Measurements from ENCODE around the gene CASS4.

The CASS4 gene

GRCh38 chr20:56447227-56447626 is 35.2 kb downstream of the CASS4 start:
- no peak for TF ChIP-seq MAX (IDR thresholded peaks at IDR 0.05)
- no peak for TF ChIP-seq CEBPB (IDR thresholded peaks at IDR 0.05)
- TF ChIP-seq NFIC (IDR thresholded peaks at IDR 0.05), result no peak
- TF ChIP-seq EP300 (IDR thresholded peaks at IDR 0.05; ENCODE audit: borderline replicate concordance), result no peak
- no peak for TF ChIP-seq ZBTB7A (IDR thresholded peaks at IDR 0.05; ENCODE audit: low read depth)
- TF ChIP-seq RAD21 (IDR thresholded peaks at IDR 0.05; ENCODE audit: low read depth), result no peak
- TF ChIP-seq REST (IDR thresholded peaks at IDR 0.05; ENCODE audit: low read depth), result no peak
- no peak for TF ChIP-seq TEAD4 (IDR thresholded peaks at IDR 0.05)
- no peak for TF ChIP-seq EGR1 (IDR thresholded peaks at IDR 0.05)

- TF ChIP-seq NFIC (IDR thresholded peaks at IDR 0.05) (no peak), CREB1 (IDR thresholded peaks at IDR 0.05; ENCODE audit: low read depth) (no peak), USF1 (IDR thresholded peaks at IDR 0.05) (no peak), ZBTB7A (IDR thresholded peaks at IDR 0.05; ENCODE audit: low read depth) (no peak), EGR1 (IDR thresholded peaks at IDR 0.05) (no peak), FOXM1 (IDR thresholded peaks at IDR 0.05; ENCODE audit: borderline replicate concordance, low read depth) (no peak), TEAD4 (IDR thresholded peaks at IDR 0.05) (no peak), YY1 (IDR thresholded peaks at IDR 0.05; ENCODE audit: low read depth) (no peak), RAD21 (IDR thresholded peaks at IDR 0.05; ENCODE audit: low read depth) (no peak), EP300 (IDR thresholded peaks at IDR 0.05; ENCODE audit: borderline replicate concordance) (no peak), TAF1 (IDR thresholded peaks at IDR 0.05; ENCODE audit: low read depth) (no peak), MAX (IDR thresholded peaks at IDR 0.05) (no peak), TCF12 (IDR thresholded peaks at IDR 0.05; ENCODE audit: low read depth) (no peak), CEBPB (IDR thresholded peaks at IDR 0.05) (no peak)
These were observed 37.4 kb downstream of the CASS4 start for GRCh38 chr20:56449459-56449858.

GRCh38 chr20:56451056-56451765 is 39.2 kb downstream of the CASS4 start:
- TF ChIP-seq FOXM1 (IDR thresholded peaks at IDR 0.05; ENCODE audit: borderline replicate concordance, low read depth), result no peak
- no peak for TF ChIP-seq MAX (IDR thresholded peaks at IDR 0.05)
- TF ChIP-seq TAF1 (IDR thresholded peaks at IDR 0.05; ENCODE audit: low read depth), result no peak
- TF ChIP-seq TEAD4 (IDR thresholded peaks at IDR 0.05), result no peak
- TF ChIP-seq EP300 (IDR thresholded peaks at IDR 0.05; ENCODE audit: borderline replicate concordance), result no peak
- TF ChIP-seq TCF12 (IDR thresholded peaks at IDR 0.05; ENCODE audit: low read depth), result no peak
- no peak for TF ChIP-seq CREB1 (IDR thresholded peaks at IDR 0.05; ENCODE audit: low read depth)
- no peak for TF ChIP-seq YY1 (IDR thresholded peaks at IDR 0.05; ENCODE audit: low read depth)
- TF ChIP-seq RAD21 (IDR thresholded peaks at IDR 0.05; ENCODE audit: low read depth), result no peak
- TF ChIP-seq USF1 (IDR thresholded peaks at IDR 0.05), result no peak
- TF ChIP-seq CEBPB (IDR thresholded peaks at IDR 0.05), result no peak
- TF ChIP-seq EGR1 (IDR thresholded peaks at IDR 0.05), result no peak
- no peak for TF ChIP-seq ZBTB7A (IDR thresholded peaks at IDR 0.05; ENCODE audit: low read depth)
- no peak for TF ChIP-seq NFIC (IDR thresholded peaks at IDR 0.05)
- no peak for TF ChIP-seq REST (IDR thresholded peaks at IDR 0.05; ENCODE audit: low read depth)

- TF ChIP-seq CEBPB (IDR thresholded peaks at IDR 0.05), result no peak
- no peak for TF ChIP-seq TAF1 (IDR thresholded peaks at IDR 0.05; ENCODE audit: low read depth)
- TF ChIP-seq EP300 (IDR thresholded peaks at IDR 0.05; ENCODE audit: borderline replicate concordance), result no peak
- TF ChIP-seq EGR1 (IDR thresholded peaks at IDR 0.05), result no peak
- TF ChIP-seq TCF12 (IDR thresholded peaks at IDR 0.05; ENCODE audit: low read depth), result no peak
- no peak for TF ChIP-seq NFIC (IDR thresholded peaks at IDR 0.05)
- TF ChIP-seq FOXM1 (IDR thresholded peaks at IDR 0.05; ENCODE audit: borderline replicate concordance, low read depth), result no peak
- TF ChIP-seq ZBTB7A (IDR thresholded peaks at IDR 0.05; ENCODE audit: low read depth), result no peak
- no peak for TF ChIP-seq MAX (IDR thresholded peaks at IDR 0.05)
- no peak for TF ChIP-seq CREB1 (IDR thresholded peaks at IDR 0.05; ENCODE audit: low read depth)
- TF ChIP-seq RAD21 (IDR thresholded peaks at IDR 0.05; ENCODE audit: low read depth), result no peak
- no peak for TF ChIP-seq REST (IDR thresholded peaks at IDR 0.05; ENCODE audit: low read depth)
These were observed 41.3 kb downstream of the CASS4 start for GRCh38 chr20:56453352-56453751.
